ENCODE measurements around the gene GRIK1.

The GRIK1 gene

GRCh38 chr21:29904359-29905282, 35.2 kb downstream of the GRIK1 start:
- DNase-seq: no peak

GRCh38 chr21:29896884-29897283, 42.9 kb downstream of the GRIK1 start:
- DNase-seq: no peak

GRCh38 chr21:29893687-29894086, 46.1 kb downstream of the GRIK1 start:
- no peak for DNase-seq

- no peak for DNase-seq
These were observed 47.4 kb downstream of the GRIK1 start for GRCh38 chr21:29892379-29892778.

GRCh38 chr21:29888437-29888836, 51.4 kb downstream of the GRIK1 start:
- no peak for DNase-seq

GRCh38 chr21:29887313-29888009, 52.3 kb downstream of the GRIK1 start:
- DNase-seq: no peak

GRCh38 chr21:29885491-29885890, 54.3 kb downstream of the GRIK1 start:
- DNase-seq: no peak

- DNase-seq: no peak
These were observed 63.9 kb downstream of the GRIK1 start for GRCh38 chr21:29875873-29876272.

- DNase-seq: no peak
These were observed 64.6 kb downstream of the GRIK1 start for GRCh38 chr21:29875036-29875716.

- DNase-seq: no peak
These were observed 65.9 kb downstream of the GRIK1 start for GRCh38 chr21:29873908-29874307.

- DNase-seq: no peak
These were observed 69.0 kb downstream of the GRIK1 start for GRCh38 chr21:29870814-29871213.

- no peak for DNase-seq
These were observed 72.0 kb downstream of the GRIK1 start for GRCh38 chr21:29867796-29868195.

GRCh38 chr21:29860346-29860745, 79.5 kb downstream of the GRIK1 start:
- no peak for DNase-seq

GRCh38 chr21:29857150-29857549, 82.6 kb downstream of the GRIK1 start:
- no peak for DNase-seq

- no peak for DNase-seq
These were observed 85.0 kb downstream of the GRIK1 start for GRCh38 chr21:29854795-29855194.

GRCh38 chr21:29851611-29852010, 88.2 kb downstream of the GRIK1 start:
- DNase-seq: no peak

GRCh38 chr21:29849735-29850176, 90.0 kb downstream of the GRIK1 start:
- DNase-seq: peak; percentile 58

- no peak for DNase-seq
These were observed 96.0 kb downstream of the GRIK1 start for GRCh38 chr21:29843804-29844203.

- DNase-seq: no peak
These were observed 105.2 kb downstream of the GRIK1 start for GRCh38 chr21:29834617-29835016.

GRCh38 chr21:29832217-29832616, 107.6 kb downstream of the GRIK1 start:
- no peak for DNase-seq

GRCh38 chr21:29829564-29830275, 110.1 kb downstream of the GRIK1 start:
- DNase-seq: no peak

GRCh38 chr21:29827647-29828046, 112.1 kb downstream of the GRIK1 start:
- DNase-seq: no peak

GRCh38 chr21:29827236-29827635, 112.6 kb downstream of the GRIK1 start:
- DNase-seq: no peak
